ENCODE results near the gene DHODH.

DHODH gene

GRCh38 chr16:72013888-72014581, 5.5 kb downstream of the DHODH start:
- DNase-seq (ENCODE audit: low read depth), result no peak

- DNase-seq (ENCODE audit: low read depth), result no peak
These were observed 6.1 kb downstream of the DHODH start for GRCh38 chr16:72014675-72015074.

GRCh38 chr16:72015124-72015523, 6.6 kb downstream of the DHODH start:
- DNase-seq (ENCODE audit: low read depth), result no peak

- DNase-seq (ENCODE audit: low read depth), result no peak
These were observed 9.9 kb downstream of the DHODH start for GRCh38 chr16:72018470-72018869.

- no peak for DNase-seq (ENCODE audit: low read depth)
These were observed 12.5 kb downstream of the DHODH start for GRCh38 chr16:72021043-72021442.

- DNase-seq (ENCODE audit: low read depth), result no peak
These were observed 13.6 kb downstream of the DHODH start for GRCh38 chr16:72022127-72022526.

GRCh38 chr16:72023962-72024361, 15.4 kb downstream of the DHODH start:
- no peak for DNase-seq (ENCODE audit: low read depth)

- no peak for DNase-seq (ENCODE audit: low read depth)
These were observed 16.4 kb downstream of the DHODH start for GRCh38 chr16:72024862-72025382.

GRCh38 chr16:72025404-72026114, 17.0 kb downstream of the DHODH start:
- DNase-seq (ENCODE audit: low read depth), result no peak

- DNase-seq (ENCODE audit: low read depth), result no peak
These were observed 19.3 kb downstream of the DHODH start for GRCh38 chr16:72027669-72028378.

GRCh38 chr16:72029567-72030271, 21.2 kb downstream of the DHODH start:
- DNase-seq (ENCODE audit: low read depth), result no peak

- DNase-seq (ENCODE audit: low read depth), result no peak
These were observed 24.9 kb downstream of the DHODH start for GRCh38 chr16:72033437-72033836.

- DNase-seq (ENCODE audit: low read depth), result no peak
These were observed 27.6 kb downstream of the DHODH start for GRCh38 chr16:72036098-72036497.

GRCh38 chr16:72042157-72042660, 33.7 kb downstream of the DHODH start:
- no peak for DNase-seq (ENCODE audit: low read depth)

- no peak for DNase-seq (ENCODE audit: low read depth)
These were observed 34.5 kb downstream of the DHODH start for GRCh38 chr16:72043058-72043457.

GRCh38 chr16:72043539-72043938, 35.0 kb downstream of the DHODH start:
- no peak for DNase-seq (ENCODE audit: low read depth)

GRCh38 chr16:72044296-72044695, 35.8 kb downstream of the DHODH start:
- no peak for DNase-seq (ENCODE audit: low read depth)

GRCh38 chr16:72044825-72045359, 36.3 kb downstream of the DHODH start:
- DNase-seq (ENCODE audit: low read depth), result no peak

- no peak for DNase-seq (ENCODE audit: low read depth)
These were observed 40.6 kb downstream of the DHODH start for GRCh38 chr16:72049110-72049509.

GRCh38 chr16:72050769-72051464, 42.4 kb downstream of the DHODH start:
- no peak for DNase-seq (ENCODE audit: low read depth)

- DNase-seq (ENCODE audit: low read depth), result no peak
These were observed 43.3 kb downstream of the DHODH start for GRCh38 chr16:72051818-72052217.

All from fibroblast of the conjunctiva (primary cell).